Endothelial cell of umbilical vein (primary cell): ENCODE results near the gene RASGRF2. TPM values are rescaled to one million over a fixed set of nuclear protein-coding genes. Genes with fewer than 3 reads are reported as not detected.

ENCODE experiments used
- BruUV-seq: library from RNA; stranded (reverse); fragments of 400-500 nt; replicated peaks from 2 replicates; lab custom pipeline; 2021; lab: Mats Ljungman, UMichigan
- CTCF ChIA-PET: fragments of 300-600, 350-600 bp; sonication (Branson Sonifier 250); formaldehyde crosslinking; loops from one replicate; lab custom pipeline; 2021; ENCODE audit warnings: antibody characterized with exemption, inconsistent platforms; lab: Charles Lee
- POLR2A ChIA-PET: fragments of 300-600, 350-600 bp; sonication (Branson Sonifier 250); formaldehyde crosslinking; loops from one replicate; lab custom pipeline; 2021; ENCODE audit warnings: antibody characterized with exemption, inconsistent platforms; lab: Charles Lee
- DNase-seq: peaks from one replicate; pipeline ENCODE4 v3.0.0-alpha.2; 2011; ENCODE audit warnings: low read depth, low spot score
- FAIRE-seq: peaks from 2 replicates; lab custom pipeline; 2011; peaks lifted over from hg19 to GRCh38; lab: Jason Lieb, UNC
- H2AFZ ChIP-seq: 2 replicates; pipeline ENCODE4 v1.6.0; 2012; ENCODE audit warnings: low read depth, low read length, control low read depth, inconsistent platforms
- H3K27ac ChIP-seq: 2 replicates; pipeline ENCODE4 v1.5.1; 2011; ENCODE audit warnings: low read depth, mild to moderate bottlenecking, control low read depth, low read length, moderate library complexity; ENCODE audit not compliant: insufficient read depth
- H3K27me3 ChIP-seq, 2 experiments: 2 replicates each; pipeline versions ENCODE4 v1.6.0 to v1.6.1; 2011; ENCODE audit warnings: low read length in 2 of 2, mixed read lengths in 1 of 2; ENCODE audit not compliant: control insufficient read depth in 2 of 2, insufficient read depth in 2 of 2
- H3K36me3 ChIP-seq, 2 experiments: 2 replicates in 1 of 2; 3 replicates in 1 of 2; pipeline ENCODE4 v1.5.1; 2011; ENCODE audit warnings: low read length in 2 of 2, mild to moderate bottlenecking in 1 of 2, moderate library complexity in 1 of 2; ENCODE audit not compliant: control insufficient read depth in 2 of 2, insufficient read depth in 2 of 2; ENCODE audit errors: extremely low read depth in 1 of 2
- H3K4me1 ChIP-seq: 3 replicates; pipeline ENCODE4 v1.5.1; 2011; ENCODE audit warnings: mild to moderate bottlenecking, low read length; ENCODE audit not compliant: control insufficient read depth, insufficient read depth; ENCODE audit errors: extremely low read depth
- H3K4me2 ChIP-seq: 2 replicates; pipeline ENCODE4 v1.6.1; 2011; ENCODE audit warnings: low read length, control low read depth, mixed read lengths; ENCODE audit not compliant: insufficient read depth
- H3K4me3 ChIP-seq, 3 experiments: fragments of 200-600 bp in 1 of 3; sonication (generic), shearing (Covaris generic) in 1 of 3; replicated peaks in 1 of 3; 2 replicates each; pipeline ENCODE4 v1.5.1; 2011 to 2016; ENCODE audit warnings: control low read depth in 3 of 3, low read length in 3 of 3, mild to moderate bottlenecking in 2 of 3, inconsistent platforms in 1 of 3, low read depth in 1 of 3, moderate library complexity in 1 of 3; ENCODE audit not compliant: insufficient read depth in 1 of 3
- H3K79me2 ChIP-seq: 2 replicates; pipeline ENCODE4 v1.6.0; 2012; ENCODE audit warnings: low read length, inconsistent platforms; ENCODE audit not compliant: control insufficient read depth, insufficient read depth
- H3K9ac ChIP-seq: replicated peaks from 2 replicates; pipeline ENCODE3; 2011; ENCODE audit warnings: low read length, control low read depth; ENCODE audit not compliant: insufficient read depth; ENCODE audit errors: extremely low read depth
- H3K9me1 ChIP-seq: replicated peaks from 3 replicates; pipeline ENCODE4 v1.6.0; 2011; ENCODE audit warnings: mild to moderate bottlenecking, low read length; ENCODE audit not compliant: control insufficient read depth, insufficient read depth; ENCODE audit errors: extremely low read depth
- H3K9me3 ChIP-seq: replicated peaks from 2 replicates; pipeline ENCODE4 v1.5.1; 2012; ENCODE audit warnings: low read length, inconsistent platforms; ENCODE audit not compliant: control insufficient read depth, insufficient read depth
- H4K20me1 ChIP-seq: replicated peaks from 2 replicates; pipeline ENCODE3; 2011; ENCODE audit warnings: mild to moderate bottlenecking, low read length; ENCODE audit not compliant: control insufficient read depth, insufficient read depth; ENCODE audit errors: extremely low read depth
- EZH2 ChIP-seq: IDR thresholded peaks from 2 replicates; pipeline ENCODE4 v1.6.1; 2012; ENCODE audit warnings: borderline replicate concordance, low read depth, mild to moderate bottlenecking, moderate library complexity, low read length, inconsistent platforms; ENCODE audit not compliant: severe bottlenecking
- FOS ChIP-seq: IDR thresholded peaks from 2 replicates; pipeline ENCODE4 v1.6.1; 2011; ENCODE audit warnings: mild to moderate bottlenecking, low read length, moderate library complexity, borderline replicate concordance; ENCODE audit not compliant: insufficient read depth
- GATA2 ChIP-seq: IDR thresholded peaks from 2 replicates; pipeline ENCODE4 v1.7.0; 2011; ENCODE audit warnings: low read depth, mild to moderate bottlenecking, moderate library complexity, mixed read lengths, low read length; ENCODE audit not compliant: insufficient read length, insufficient read depth
- JUN ChIP-seq: IDR thresholded peaks from 2 replicates; pipeline ENCODE4 v1.6.1; 2011; ENCODE audit warnings: borderline replicate concordance, low read depth; ENCODE audit not compliant: insufficient read length, insufficient read depth
- MYC ChIP-seq: IDR thresholded peaks from one replicate; pipeline ENCODE4 v1.6.1; 2011; ENCODE audit warnings: mild to moderate bottlenecking, low read depth, low read length
- POLR2A ChIP-seq: IDR thresholded peaks from 2 replicates; pipeline ENCODE4 v1.6.1; 2012; ENCODE audit warnings: low read depth, mild to moderate bottlenecking, control low read depth, low read length
- POLR2AphosphoS5 ChIP-seq: IDR thresholded peaks from 2 replicates; pipeline ENCODE4 v1.6.1; 2012; ENCODE audit warnings: low read depth, mild to moderate bottlenecking, control low read depth, low read length, moderate library complexity; ENCODE audit not compliant: insufficient read depth
- dilution Hi-C: fragments of 300-500 bp; cut with MboI; formaldehyde crosslinking; loops from one replicate; pipeline ENCODE4 v1.15.0; 2019; ENCODE audit warnings: low sequenced_read_pairs; ENCODE audit not compliant: extremely low pct_ligation_motif_present
- intact Hi-C: fragments of 100-400 bp; cut with micrococcal nuclease; formaldehyde crosslinking; loops from one replicate; pipeline ENCODE4 v1.10.0; 2022
- polyA plus RNA-seq, 4 experiments: library from polyadenylated mRNA; depleted of rRNA in 3 of 4; stranded (reverse) in 3 of 4; unstranded in 1 of 4; fragments of >200 nt; gene quantifications; 2 replicates each; pipeline versions ENCODE4 v1.2.1 to v1.2.3, GENCODE V29; 2011 to 2012; ENCODE audit warnings: missing spikeins in 1 of 4
- total RNA-seq: library from RNA; stranded (reverse); gene quantifications from 2 replicates; pipeline ENCODE4 v1.2.3, GENCODE V29; 2021
- TF ChIP-seq, protein P1 (sequence below), 2 donors: IDR thresholded peaks; 1 replicate in 1 of 2; 2 replicates in 1 of 2; pipeline ENCODE4 v1.5.1; 2011; ENCODE audit warnings: low read length in 2 of 2, mild to moderate bottlenecking in 2 of 2, moderate library complexity in 2 of 2, control low read depth in 1 of 2, inconsistent platforms in 1 of 2, low read depth in 1 of 2; ENCODE audit not compliant: insufficient read depth in 1 of 2; ENCODE audit errors: extremely low read depth in 1 of 2
- TF ChIP-seq, protein P2 (sequence below): IDR thresholded peaks from 2 replicates; pipeline ENCODE4 v1.6.1; 2011; ENCODE audit not compliant: insufficient read depth, insufficient read length

Gene RASGRF2
- total and polyA plus RNA-seq, 2 donors (not counting 3 experiments of a cell fraction or from before 2014, with no cell fraction given) = 0.41 to 4.0 TPM

DNA sequence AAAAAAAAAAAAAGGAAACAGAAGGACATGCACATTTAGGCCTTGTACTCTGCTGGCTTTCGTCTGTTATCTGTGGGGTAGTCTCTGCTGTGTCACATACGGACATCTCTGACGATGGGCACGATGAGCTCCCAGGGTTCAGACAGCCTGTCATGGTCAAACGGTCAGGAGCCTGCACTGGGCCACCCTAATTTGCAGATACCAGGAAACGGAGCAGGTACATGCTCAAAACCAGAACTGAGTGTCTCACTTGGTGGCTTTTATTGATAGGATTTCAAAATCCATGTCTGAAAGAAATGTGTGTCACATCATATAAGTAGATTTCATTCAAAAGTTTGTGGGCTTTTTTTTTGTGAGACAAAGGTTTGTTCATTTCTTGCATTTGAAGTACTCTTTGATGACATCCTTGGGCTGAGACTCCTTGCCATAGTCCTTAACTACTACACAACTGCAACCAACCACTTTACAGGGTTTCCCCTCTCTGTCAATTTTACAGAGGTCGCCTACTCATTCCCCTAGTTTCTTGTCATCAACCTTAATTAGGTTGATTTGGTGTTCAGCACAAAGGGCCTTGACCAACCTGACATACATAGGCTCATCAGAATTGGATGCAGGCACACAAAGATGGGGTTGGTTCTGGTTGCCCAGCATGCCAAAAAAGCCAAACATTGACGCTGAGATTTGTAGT lies 281.9 kb downstream of the RASGRF2 start:
- Histone ChIP-seq H3K27ac (no peak overlapping the region), H3K79me2 (no peaks in the 10 kb centered on the region), H3K9me3 (no peaks in the 10 kb centered on the region), H3K4me2 (no peak overlapping the region), H3K9ac (no peak overlapping the region), H3K4me3 (no peak overlapping the region), H3K36me3 (no peaks in the 10 kb centered on the region), H3K4me1 (no peaks in the 10 kb centered on the region), H3K9me1 (no peaks in the 10 kb centered on the region), H4K20me1 (no peaks in the 10 kb centered on the region), H3K27me3 (no peaks in the 10 kb centered on the region), H2AFZ (no peak overlapping the region)
- FAIRE-seq (no peak), DNase-seq (no peak)
- dilution Hi-C loops = no loop called here
- no TSS peak for BruUV-seq
- ChIA-PET CTCF (no interaction called here), POLR2A (no interaction called here)
- intact Hi-C loops = no loop called here
- TF ChIP-seq EZH2 (no peak), MYC (no peak), POLR2A (no peak), GATA2 (no peak), POLR2AphosphoS5 (no peak), JUN (no peak), FOS (no peak)
- TF ChIP-seq, protein P1, sequence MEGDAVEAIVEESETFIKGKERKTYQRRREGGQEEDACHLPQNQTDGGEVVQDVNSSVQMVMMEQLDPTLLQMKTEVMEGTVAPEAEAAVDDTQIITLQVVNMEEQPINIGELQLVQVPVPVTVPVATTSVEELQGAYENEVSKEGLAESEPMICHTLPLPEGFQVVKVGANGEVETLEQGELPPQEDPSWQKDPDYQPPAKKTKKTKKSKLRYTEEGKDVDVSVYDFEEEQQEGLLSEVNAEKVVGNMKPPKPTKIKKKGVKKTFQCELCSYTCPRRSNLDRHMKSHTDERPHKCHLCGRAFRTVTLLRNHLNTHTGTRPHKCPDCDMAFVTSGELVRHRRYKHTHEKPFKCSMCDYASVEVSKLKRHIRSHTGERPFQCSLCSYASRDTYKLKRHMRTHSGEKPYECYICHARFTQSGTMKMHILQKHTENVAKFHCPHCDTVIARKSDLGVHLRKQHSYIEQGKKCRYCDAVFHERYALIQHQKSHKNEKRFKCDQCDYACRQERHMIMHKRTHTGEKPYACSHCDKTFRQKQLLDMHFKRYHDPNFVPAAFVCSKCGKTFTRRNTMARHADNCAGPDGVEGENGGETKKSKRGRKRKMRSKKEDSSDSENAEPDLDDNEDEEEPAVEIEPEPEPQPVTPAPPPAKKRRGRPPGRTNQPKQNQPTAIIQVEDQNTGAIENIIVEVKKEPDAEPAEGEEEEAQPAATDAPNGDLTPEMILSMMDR (IDR thresholded peaks at IDR 0.05; ENCODE audit: extremely low read depth in 1 of 2, insufficient read depth in 1 of 2, low read depth in 1 of 2, low read length in 2 of 2) = no peak
- TF ChIP-seq, protein P2, sequence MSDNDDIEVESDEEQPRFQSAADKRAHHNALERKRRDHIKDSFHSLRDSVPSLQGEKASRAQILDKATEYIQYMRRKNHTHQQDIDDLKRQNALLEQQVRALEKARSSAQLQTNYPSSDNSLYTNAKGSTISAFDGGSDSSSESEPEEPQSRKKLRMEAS = no peak
